Effector memory CD8-positive, alpha-beta T cell (primary cell): Measurements from ENCODE around the gene PLSCR5.

Source experiments
- ATAC-seq: fragments of 150-1000 bp; cut with Tn5 transposase; replicated peaks from 2 replicates; pipeline ENCODE4 v1.10.0; 2021; ENCODE audit warnings: mild to moderate bottlenecking, moderate library complexity
- DNase-seq, 3 experiments: peaks; one replicate each; pipeline ENCODE4 v3.0.0; 2021
- H3K27ac Mint-ChIP-seq, 2 donors: one replicate each; pipeline ENCODE4 v1.8.0; 2022; ENCODE audit warnings: mild to moderate bottlenecking in 2 of 2, mixed read lengths in 2 of 2, moderate library complexity in 2 of 2
- H3K27me3 Mint-ChIP-seq, 2 donors: one replicate each; pipeline ENCODE4 v1.8.0; 2022; ENCODE audit warnings: mixed read lengths in 2 of 2
- H3K36me3 Mint-ChIP-seq: one replicate; pipeline ENCODE4 v1.8.0; 2022; ENCODE audit warnings: mild to moderate bottlenecking, moderate library complexity, mixed read lengths; ENCODE audit not compliant: insufficient read depth
- H3K4me1 Mint-ChIP-seq, 2 donors: one replicate each; pipeline ENCODE4 v1.8.0; 2022; ENCODE audit warnings: low read depth in 2 of 2, mixed read lengths in 2 of 2
- H3K4me3 Mint-ChIP-seq, 2 donors: one replicate each; pipeline ENCODE4 v1.8.0; 2022; ENCODE audit warnings: mild to moderate bottlenecking in 2 of 2, mixed read lengths in 2 of 2, moderate library complexity in 2 of 2
- H3K9me3 Mint-ChIP-seq, 2 donors: one replicate each; pipeline ENCODE4 v1.8.0; 2022; ENCODE audit warnings: mixed read lengths in 2 of 2

Gene PLSCR5

GRCh38 chr3:146621723-146622122 is 16.6 kb upstream of the PLSCR5 start:
- Mint-ChIP-seq H3K4me3 (no peak overlapping the region), H3K27ac (no peak overlapping the region), H3K4me1 (no peaks in the 10 kb centered on the region), H3K27me3 (peaks cover 0 to 6% of the 10 kb centered on the region in 2 donors), H3K36me3 (no peaks in the 10 kb centered on the region), H3K9me3 (no peaks in the 10 kb centered on the region)
- no peak for DNase-seq
- no peak for ATAC-seq

GRCh38 chr3:146612015-146612414 is 6.9 kb upstream of the PLSCR5 start:
- no peak for DNase-seq
- no peak for ATAC-seq
- Mint-ChIP-seq H3K9me3 (no peaks in the 10 kb centered on the region), H3K36me3 (no peaks in the 10 kb centered on the region), H3K4me1 (peaks cover 0 to 3% of the 10 kb centered on the region in 2 donors), H3K27ac (no peak overlapping the region), H3K27me3 (peaks cover 11 to 13% of the 10 kb centered on the region in 2 donors), H3K4me3 (no peak overlapping the region)

GRCh38 chr3:146611096-146611495 is 6.0 kb upstream of the PLSCR5 start:
- no peaks in the 10 kb centered on the region for H3K36me3 Mint-ChIP-seq
- no peak for DNase-seq
- ATAC-seq, result no peak
- H3K4me1 Mint-ChIP-seq, result peaks cover 0 to 3% of the 10 kb centered on the region in 2 donors
- no peak overlapping the region for H3K27ac Mint-ChIP-seq
- no peak overlapping the region for H3K4me3 Mint-ChIP-seq
- H3K27me3 Mint-ChIP-seq, result peaks cover 11 to 13% of the 10 kb centered on the region in 2 donors
- H3K9me3 Mint-ChIP-seq, result no peaks in the 10 kb centered on the region

GRCh38 chr3:146598535-146598934 is 6.6 kb downstream of the PLSCR5 start:
- Mint-ChIP-seq H3K4me1 (no peaks in the 10 kb centered on the region), H3K36me3 (no peaks in the 10 kb centered on the region), H3K4me3 (no peak overlapping the region), H3K27me3 (no peaks in the 10 kb centered on the region), H3K27ac (no peak overlapping the region), H3K9me3 (no peaks in the 10 kb centered on the region)
- DNase-seq (no peak), ATAC-seq (no peak)

- no peaks in the 10 kb centered on the region for H3K27me3 Mint-ChIP-seq
- ATAC-seq (no peak), DNase-seq (no peak)
- H3K4me1 Mint-ChIP-seq, result no peaks in the 10 kb centered on the region
- no peaks in the 10 kb centered on the region for H3K36me3 Mint-ChIP-seq
- H3K4me3 Mint-ChIP-seq, result no peak overlapping the region
- no peaks in the 10 kb centered on the region for H3K9me3 Mint-ChIP-seq
- H3K27ac Mint-ChIP-seq, result no peak overlapping the region
Measured at GRCh38 chr3:146594843-146595482, 10.2 kb downstream of the PLSCR5 start.

- no peak for DNase-seq
- no peak overlapping the region for H3K4me3 Mint-ChIP-seq
- no peaks in the 10 kb centered on the region for H3K9me3 Mint-ChIP-seq
- no peak overlapping the region for H3K27ac Mint-ChIP-seq
- no peaks in the 10 kb centered on the region for H3K36me3 Mint-ChIP-seq
- H3K27me3 Mint-ChIP-seq, result no peaks in the 10 kb centered on the region
- no peak for ATAC-seq
- H3K4me1 Mint-ChIP-seq, result no peaks in the 10 kb centered on the region
Measured at GRCh38 chr3:146593776-146594175, 11.4 kb downstream of the PLSCR5 start.

- ATAC-seq (no peak), DNase-seq (no peak)
- H3K27ac Mint-ChIP-seq, result no peak overlapping the region
- no peaks in the 10 kb centered on the region for H3K27me3 Mint-ChIP-seq
- H3K4me1 Mint-ChIP-seq, result no peaks in the 10 kb centered on the region
- no peaks in the 10 kb centered on the region for H3K9me3 Mint-ChIP-seq
- H3K36me3 Mint-ChIP-seq, result no peaks in the 10 kb centered on the region
- H3K4me3 Mint-ChIP-seq, result no peak overlapping the region
Measured at GRCh38 chr3:146590521-146590920, 14.6 kb downstream of the PLSCR5 start.

GRCh38 chr3:146589899-146590508 is 15.1 kb downstream of the PLSCR5 start:
- Mint-ChIP-seq H3K27me3 (no peaks in the 10 kb centered on the region), H3K4me1 (no peaks in the 10 kb centered on the region), H3K36me3 (no peaks in the 10 kb centered on the region), H3K4me3 (no peak overlapping the region), H3K9me3 (no peaks in the 10 kb centered on the region), H3K27ac (no peak overlapping the region)
- DNase-seq (no peak), ATAC-seq (no peak)

GRCh38 chr3:146585156-146585555 is 20.0 kb downstream of the PLSCR5 start:
- DNase-seq, result no peak
- H3K4me3 Mint-ChIP-seq, result no peak overlapping the region

GRCh38 chr3:146581951-146582467 is 23.1 kb downstream of the PLSCR5 start:
- no peak overlapping the region for H3K4me3 Mint-ChIP-seq
- no peak overlapping the region for H3K27ac Mint-ChIP-seq
- H3K36me3 Mint-ChIP-seq, result peaks cover 4% of the 10 kb centered on the region
- no peaks in the 10 kb centered on the region for H3K4me1 Mint-ChIP-seq
- peaks cover 10 to 20% of the 10 kb centered on the region in 2 donors for H3K27me3 Mint-ChIP-seq
- DNase-seq (no peak), ATAC-seq (no peak)
- peaks cover 2 to 6% of the 10 kb centered on the region in 2 donors for H3K9me3 Mint-ChIP-seq

More at GRCh38 chr3:146585156-146585555, 20.0 kb downstream of the PLSCR5 start:
- Mint-ChIP-seq H3K27me3 (peaks cover 10 to 20% of the 10 kb centered on the region in 2 donors), H3K4me1 (no peaks in the 10 kb centered on the region), H3K27ac (no peak overlapping the region), H3K36me3 (peaks cover 4% of the 10 kb centered on the region), H3K9me3 (peaks cover 2 to 6% of the 10 kb centered on the region in 2 donors)
- ATAC-seq, result no peak

- peaks cover 4% of the 10 kb centered on the region for H3K36me3 Mint-ChIP-seq
- H3K4me1 Mint-ChIP-seq, result no peaks in the 10 kb centered on the region
- no peak overlapping the region for H3K27ac Mint-ChIP-seq
- peaks cover 10 to 20% of the 10 kb centered on the region in 2 donors for H3K27me3 Mint-ChIP-seq
- no peak overlapping the region for H3K4me3 Mint-ChIP-seq
- peaks cover 2 to 6% of the 10 kb centered on the region in 2 donors for H3K9me3 Mint-ChIP-seq
- ATAC-seq (no peak), DNase-seq (no peak)
Measured at GRCh38 chr3:146581080-146581601, 24.0 kb downstream of the PLSCR5 start.

GRCh38 chr3:146577662-146578061 is 27.5 kb downstream of the PLSCR5 start:
- Mint-ChIP-seq H3K9me3 (peaks cover 0 to under 1% of the 10 kb centered on the region in 2 donors), H3K36me3 (peaks cover 4% of the 10 kb centered on the region), H3K27ac (no peak overlapping the region), H3K27me3 (peaks cover 2 to 6% of the 10 kb centered on the region in 2 donors), H3K4me3 (no peak overlapping the region), H3K4me1 (no peaks in the 10 kb centered on the region)
- no peak for ATAC-seq
- DNase-seq, result peak; percentile 10 to 18 (median 12)

- Mint-ChIP-seq H3K4me3 (no peak overlapping the region), H3K27me3 (peaks cover 0 to 8% of the 10 kb centered on the region in 2 donors), H3K36me3 (peaks cover 1% of the 10 kb centered on the region), H3K9me3 (no peaks in the 10 kb centered on the region), H3K4me1 (no peaks in the 10 kb centered on the region), H3K27ac (no peak overlapping the region)
- ATAC-seq, result no peak
- DNase-seq, result no peak
Measured at GRCh38 chr3:146575636-146576035, 29.5 kb downstream of the PLSCR5 start.

GRCh38 chr3:146574173-146574572 is 31.0 kb downstream of the PLSCR5 start:
- H3K36me3 Mint-ChIP-seq, result no peaks in the 10 kb centered on the region
- DNase-seq, result no peak
- H3K4me3 Mint-ChIP-seq, result no peak overlapping the region

More at GRCh38 chr3:146574173-146574572, 31.0 kb downstream of the PLSCR5 start:
- H3K4me1 Mint-ChIP-seq, result no peaks in the 10 kb centered on the region
- ATAC-seq, result no peak
- peaks cover 0 to 6% of the 10 kb centered on the region in 2 donors for H3K27me3 Mint-ChIP-seq
- H3K9me3 Mint-ChIP-seq, result no peaks in the 10 kb centered on the region
- no peak overlapping the region for H3K27ac Mint-ChIP-seq
